GM18868 (cell line): ENCODE results near the gene CHST3.

Experiments
- ATAC-seq: cut with Tn5 transposase; IDR thresholded peaks from one replicate; pipeline ENCODE4 v1.9.1; 2021; ENCODE audit warnings: mild to moderate bottlenecking, moderate library complexity; ENCODE audit not compliant: unreplicated experiment

The CHST3 gene

DNA sequence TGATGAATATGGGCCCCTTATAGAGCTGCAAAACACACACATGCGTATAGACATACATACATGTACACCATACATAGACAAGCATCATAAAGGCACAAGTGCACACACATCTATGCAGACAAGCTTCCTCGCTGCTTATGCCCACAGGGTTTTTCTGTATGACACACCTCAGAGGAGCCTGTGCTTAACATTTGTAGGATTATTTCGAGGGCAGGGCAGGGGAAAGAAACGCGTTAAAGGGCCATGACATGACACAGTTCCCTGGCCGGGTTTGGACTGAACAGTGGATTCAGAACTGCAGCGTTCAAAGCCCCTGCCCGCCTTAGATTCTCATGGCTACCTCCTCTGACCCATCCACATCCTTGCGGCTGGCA lies 44.8 kb downstream of the CHST3 start:
- no peak for ATAC-seq

DNA sequence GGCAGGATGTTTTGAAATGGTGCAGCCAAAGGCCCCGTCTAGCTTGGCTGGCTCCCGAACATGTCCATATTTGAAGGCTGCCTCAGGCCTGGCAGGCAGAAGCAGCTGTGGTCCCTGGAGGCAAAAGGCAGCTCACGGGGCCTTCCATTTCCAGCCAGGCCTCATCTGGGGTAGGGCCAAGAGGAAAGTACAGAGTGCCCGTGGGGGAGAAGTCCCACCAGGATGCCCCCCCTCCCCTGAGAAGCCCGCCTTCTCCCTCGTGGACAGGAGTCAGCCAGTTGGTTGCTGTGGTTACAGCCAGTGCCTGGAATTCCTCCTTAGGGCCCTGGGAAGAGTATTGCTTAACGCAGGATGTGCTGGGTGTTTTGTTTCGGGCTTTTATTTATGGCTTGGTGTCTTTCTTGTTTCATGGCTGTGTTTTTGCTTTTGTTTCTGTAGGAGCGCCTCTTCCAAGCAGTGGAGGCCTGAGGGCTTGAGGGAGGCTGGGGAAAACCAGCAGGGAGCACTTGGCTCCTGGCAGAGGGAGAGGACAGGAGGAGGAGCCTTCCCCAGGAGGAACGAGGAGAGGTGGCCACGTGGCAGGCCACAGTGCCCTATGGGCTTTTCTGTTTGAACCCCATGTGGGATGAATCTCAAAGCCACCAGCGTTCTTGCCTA lies 45.4 kb downstream of the CHST3 start:
- no peak for ATAC-seq

DNA sequence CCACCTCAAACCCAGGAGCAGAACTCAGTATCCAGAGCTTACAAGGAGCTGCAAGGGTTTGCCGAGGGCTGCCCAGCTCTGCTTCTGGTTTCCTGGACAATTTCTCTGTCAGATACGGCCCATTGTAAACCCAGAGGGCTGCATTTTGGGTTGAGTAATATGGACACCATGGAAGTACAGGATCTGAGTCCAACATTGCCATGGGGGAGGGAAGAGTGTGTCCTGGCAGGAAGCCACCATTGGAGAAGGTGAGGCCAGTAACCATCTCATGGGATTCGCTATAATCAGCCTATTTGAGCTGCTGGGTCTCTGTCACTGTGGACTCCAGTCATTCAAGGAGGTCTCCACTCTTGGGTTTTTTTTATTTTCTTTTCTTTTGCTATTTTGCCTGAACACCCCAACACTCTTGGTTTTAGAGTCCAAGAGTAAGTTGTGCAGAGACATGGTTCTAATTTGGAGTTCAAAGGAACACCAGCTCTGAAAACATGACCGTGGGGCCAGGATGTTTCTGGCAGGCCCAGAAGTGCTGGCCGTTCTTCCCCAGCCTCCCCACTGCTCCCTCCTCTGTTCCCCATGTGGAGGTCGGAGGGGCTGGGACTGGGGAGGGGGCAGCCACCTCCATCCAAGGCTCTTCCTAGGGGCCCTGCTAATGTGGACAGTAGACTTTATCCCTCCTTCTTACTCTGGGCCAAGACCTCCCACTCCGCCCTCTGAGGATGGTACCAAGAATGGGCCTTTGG lies 46.2 kb downstream of the CHST3 start:
- ATAC-seq: no peak

DNA sequence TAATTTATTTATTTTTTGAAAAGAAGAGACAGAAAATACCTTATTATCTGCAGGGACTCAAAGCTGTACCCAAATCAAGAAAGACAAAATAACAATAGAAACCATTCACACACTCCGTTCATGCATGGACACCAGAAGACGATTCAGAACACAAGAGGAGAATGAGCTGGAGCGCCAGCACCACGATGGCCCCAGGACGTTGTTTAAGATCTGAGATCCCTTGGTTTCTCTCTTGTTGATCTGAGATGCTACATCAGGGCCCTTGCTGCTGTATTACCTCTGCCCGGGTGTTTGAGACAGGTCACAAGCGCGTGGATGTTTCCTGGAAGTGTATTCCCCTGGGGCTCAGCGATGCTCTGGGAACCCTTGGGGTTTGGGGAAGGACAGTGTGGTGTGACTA lies 46.8 kb downstream of the CHST3 start:
- no peak for ATAC-seq

DNA sequence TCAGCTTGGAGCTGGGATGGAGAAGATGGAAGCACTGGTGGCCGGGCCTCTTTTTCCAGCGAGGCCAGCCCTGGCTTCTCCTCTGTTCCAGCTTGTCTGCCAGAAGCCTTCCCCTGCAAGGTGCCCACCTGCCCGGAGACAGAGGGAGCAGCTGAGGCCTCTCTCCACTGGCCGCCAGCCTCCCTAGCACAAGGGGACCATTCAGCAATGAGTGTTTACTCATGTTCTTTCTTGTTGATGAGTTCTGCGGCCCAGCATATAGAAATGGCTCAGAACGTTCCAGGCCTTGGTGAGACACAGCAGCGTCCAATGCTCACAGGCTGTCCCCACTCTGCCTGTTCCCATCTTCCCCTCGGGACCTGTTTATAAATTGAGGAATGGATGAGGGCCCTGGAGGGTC lies 47.3 kb downstream of the CHST3 start:
- ATAC-seq: no peak

DNA sequence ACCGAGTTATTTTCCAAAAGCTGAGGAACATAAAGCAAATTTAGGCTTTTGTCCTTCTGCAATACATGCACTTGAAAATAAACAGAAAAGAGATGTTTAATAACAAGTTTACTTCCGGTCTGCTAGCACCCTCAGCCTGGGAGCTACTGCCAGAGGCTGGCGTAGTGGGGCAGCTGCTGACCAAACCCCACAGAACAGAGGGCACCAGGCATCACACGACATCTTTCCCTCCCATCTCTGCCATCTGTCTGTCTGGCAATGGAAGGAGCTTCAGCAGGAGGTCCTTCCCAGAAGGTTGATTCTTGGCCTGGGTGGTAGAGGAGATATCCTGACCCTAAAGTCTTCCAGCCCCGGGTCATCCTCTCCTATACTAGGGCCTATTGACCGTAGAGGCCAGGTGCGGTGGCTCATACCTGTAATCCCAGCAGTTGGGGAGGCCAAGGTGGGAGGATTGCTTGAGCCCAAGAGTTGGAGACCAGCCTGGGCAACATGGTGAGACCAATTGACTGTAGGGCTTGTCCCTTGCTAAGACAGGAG lies 47.8 kb downstream of the CHST3 start:
- ATAC-seq: no peak

DNA sequence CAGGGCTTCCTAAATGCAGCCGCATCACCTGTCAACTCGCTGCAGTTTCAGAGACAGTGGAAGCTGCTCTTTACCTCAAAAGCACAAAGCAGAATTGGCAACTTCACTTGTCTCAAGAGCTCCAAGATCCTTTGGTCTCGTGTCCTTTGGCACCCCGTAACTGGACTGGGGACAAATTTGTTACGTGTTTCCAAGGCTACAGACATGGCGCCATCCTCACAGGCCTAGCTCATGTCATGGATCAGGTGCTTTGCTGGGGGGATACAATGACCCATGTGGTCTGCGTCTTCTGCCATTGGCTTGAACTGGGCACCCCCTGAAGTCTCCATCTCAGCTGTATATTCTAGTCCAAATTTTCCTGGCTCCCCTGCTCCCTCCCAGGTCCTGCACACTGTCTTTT lies 48.6 kb downstream of the CHST3 start:
- no peak for ATAC-seq

DNA sequence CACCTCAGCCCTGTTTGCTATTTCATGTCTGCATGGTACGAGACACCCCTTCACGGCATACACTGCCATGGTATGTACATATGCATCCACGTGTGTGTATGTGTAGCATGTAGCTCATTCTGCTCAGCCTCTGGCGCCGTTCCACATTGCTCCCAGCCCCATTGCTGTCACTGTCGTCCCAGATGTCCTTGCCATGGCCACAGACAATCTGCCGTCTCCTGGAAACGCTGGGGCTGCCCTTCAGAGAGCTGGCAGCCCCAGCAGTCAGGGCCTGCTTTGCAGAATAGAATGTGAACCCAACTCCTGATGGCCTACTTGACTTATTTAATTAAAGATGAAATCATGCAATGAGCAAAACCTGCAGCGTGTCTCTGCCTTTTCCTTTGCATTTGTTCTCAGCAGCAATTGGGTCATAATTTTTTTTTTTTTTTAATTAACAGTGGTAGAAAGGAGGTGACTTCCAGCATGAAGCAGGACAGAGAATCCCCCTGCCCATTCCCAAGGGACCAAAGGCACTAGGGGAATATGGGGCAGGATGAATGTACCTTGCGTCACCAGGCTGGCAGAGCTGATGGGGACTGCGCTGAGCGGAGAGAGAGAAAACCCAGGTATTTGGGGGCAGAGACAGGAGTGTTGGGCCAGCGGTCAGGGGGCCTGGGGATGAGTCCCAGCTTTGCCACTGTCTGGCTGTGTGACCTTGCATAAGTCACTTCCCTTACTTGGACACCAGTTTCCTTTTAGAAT lies 49.2 kb downstream of the CHST3 start:
- ATAC-seq: no peak

DNA sequence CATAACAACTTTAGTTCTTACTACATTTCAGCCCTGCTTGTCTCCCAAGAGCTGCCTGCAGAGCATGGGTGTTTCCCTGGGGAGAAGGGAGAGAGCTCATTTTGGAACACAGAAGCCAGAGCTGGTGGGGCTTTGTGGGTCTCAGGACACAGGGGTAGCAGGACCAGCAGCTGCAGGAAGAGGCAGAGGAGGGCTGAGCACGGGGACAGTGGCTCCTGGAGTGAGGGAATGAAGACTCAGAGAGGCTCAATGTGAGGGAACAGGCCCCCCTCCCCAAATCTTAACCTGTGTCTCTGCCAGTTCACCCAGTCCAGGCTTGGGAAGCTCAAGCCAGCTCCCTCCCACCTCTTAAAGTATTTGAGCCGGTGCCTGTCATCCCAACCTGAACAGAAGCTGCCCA lies 50.0 kb downstream of the CHST3 start:
- ATAC-seq: no peak

DNA sequence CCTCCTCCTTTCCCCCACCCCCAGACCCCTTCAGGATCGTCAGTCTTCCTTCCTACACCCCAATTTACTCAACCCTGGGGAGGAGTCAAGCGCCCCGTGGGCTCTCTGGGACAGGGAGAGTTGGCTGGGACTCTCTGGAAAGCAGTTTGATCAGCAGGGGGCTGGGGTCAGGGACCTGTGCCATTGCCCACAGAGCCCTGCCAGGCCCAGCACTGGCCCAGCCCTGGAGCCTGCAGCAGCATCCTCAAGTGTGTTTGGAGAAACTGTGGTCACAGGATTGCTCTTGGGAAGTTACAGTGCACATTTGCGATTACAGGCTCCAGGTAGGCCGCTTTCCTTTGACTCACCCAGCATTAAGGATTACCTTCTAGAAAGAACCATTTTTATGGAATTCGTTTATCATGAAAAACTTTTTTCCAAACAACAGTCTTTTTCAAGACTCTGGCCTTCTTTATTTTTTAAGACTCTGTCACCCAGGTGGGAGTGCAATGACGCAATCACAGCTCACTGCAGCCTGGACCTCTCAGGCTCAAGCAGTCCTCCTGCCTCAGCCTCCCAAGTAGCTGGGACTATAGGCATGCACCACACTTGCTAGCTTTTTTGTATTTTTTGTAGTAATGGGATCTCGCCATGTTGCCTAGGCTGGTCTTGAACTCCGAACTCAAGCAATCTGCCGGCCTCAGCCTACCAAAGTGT lies 50.7 kb downstream of the CHST3 start:
- ATAC-seq: no peak

DNA sequence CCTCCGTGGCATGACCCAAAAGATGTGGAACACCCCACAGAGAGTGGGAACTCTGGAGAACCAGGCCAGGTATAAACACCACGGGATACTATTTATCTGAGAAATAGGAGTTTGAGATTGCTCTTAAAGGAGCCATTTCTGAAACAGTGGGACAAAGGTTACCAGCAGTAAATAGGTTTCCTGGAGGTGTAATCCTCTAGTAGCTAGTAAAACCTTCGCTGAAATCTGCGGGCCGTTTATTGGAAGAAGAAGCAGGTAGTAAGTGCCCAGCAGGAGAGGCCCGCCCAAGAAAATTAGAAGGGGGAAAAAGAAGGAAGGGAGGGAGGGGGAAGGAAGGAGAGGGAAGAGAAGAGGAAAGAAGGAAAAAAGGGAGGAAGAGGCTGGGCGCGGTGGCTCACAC lies 51.6 kb downstream of the CHST3 start:
- ATAC-seq: no peak

DNA sequence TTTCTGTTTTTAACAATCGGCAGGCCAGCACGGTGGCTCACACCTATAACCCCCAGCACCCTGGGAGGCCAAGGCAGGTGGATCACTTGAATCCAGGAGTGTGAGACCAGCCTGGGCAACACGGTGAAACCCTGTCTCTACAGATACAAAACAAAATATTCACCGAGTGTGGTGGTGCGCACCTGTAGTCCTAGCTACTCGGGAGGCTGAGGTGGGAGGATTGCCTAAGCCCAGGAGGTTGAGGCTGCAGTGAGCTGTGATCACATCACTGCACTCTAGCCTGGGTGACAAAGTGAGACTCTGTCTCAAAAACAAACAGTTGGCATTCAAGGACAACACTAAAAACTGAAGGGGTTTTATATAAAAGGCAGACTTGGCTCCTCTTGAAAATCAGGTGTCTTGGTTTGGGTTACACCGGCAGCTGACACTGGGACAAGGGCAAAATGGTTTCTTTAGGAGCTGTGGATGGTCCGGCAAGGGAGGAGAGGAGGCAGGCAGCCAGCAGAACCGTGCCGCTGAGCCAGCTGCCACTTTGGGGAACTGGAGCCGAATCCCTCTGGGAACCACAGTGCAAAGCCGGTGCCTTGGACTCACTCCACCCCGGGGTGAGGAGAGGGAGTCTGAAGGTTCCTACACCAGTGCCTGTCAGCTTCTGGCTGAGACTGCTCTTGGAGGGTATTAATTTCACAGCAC lies 52.6 kb downstream of the CHST3 start:
- ATAC-seq: no peak

DNA sequence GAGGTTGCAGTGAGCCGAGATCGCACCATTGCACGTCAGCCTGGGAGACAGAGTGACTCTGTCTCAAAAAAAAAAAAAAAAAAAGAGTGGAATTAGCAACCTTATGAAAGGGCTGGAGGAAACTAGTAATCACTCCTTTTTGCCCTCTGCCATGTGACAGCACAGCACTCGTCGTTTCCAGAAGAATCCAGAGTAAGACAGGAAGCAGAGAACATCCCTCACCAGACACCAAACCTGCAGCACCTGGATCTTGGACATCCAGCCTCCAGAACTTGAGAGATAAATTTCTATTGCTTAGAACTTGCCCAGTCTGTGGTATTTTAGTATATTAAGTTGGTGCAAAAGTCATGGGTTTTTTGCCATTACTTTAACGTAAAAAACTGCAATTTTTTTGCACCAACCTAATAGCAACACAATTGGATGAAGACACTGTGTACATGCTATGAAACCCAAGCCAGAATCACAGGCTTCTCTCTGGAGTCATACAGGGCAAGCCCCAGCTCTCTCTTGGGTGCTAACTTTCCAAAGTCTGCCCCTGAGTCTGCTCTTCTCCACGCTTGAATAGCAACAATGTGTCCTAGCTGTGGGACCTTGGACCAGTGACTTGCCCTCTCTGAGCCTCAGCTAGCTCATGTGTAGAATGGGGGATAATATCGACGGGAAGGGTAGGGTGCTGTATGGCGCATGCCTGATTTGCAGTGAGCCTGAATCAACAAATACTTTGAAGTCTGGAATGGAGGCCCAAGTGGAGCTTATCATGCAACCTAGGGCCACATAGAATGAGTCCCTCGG lies 55.1 kb downstream of the CHST3 start:
- ATAC-seq: no peak

DNA sequence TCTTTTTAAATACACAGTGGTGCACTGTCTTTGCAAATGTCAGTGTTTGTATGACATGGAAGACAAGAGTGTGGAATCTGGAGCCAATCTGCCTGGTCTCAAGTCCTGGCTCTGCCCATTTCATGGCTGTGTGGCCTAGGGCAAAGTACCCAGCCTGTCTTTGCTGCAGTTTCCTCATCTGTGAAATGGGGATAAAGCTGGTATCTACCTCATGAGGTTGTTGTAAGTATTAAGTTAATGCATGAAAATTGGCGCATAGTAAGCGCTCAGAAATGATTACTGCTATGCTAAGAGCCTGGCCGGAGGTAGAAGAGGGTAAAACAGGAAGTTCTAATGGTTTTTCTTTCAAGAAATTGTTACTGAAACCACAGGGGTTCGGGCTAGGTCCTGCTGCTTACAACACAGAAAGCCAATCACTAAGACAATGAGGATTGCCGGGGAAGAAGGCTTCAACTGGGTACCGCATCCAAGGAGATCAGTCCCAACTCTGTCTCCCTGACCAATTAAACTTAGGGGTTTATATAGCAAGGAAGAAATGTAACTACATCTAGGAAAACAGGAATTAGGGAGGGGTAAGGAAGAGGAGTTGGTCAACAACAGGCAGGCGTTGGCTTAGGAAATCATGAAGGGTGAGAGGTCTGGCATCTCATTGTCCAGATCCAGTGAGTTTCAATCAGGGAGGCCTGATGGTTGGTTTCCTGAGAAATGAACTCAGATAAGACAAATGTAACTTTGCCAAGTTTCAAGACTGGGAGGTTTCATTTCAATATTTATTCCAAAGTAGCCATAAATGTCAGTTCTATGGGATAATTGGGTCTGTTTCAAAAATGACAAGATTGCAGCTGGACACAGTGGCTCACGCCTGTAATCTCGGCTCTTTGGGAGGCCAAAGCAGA lies 57.0 kb downstream of the CHST3 start:
- no peak for ATAC-seq

DNA sequence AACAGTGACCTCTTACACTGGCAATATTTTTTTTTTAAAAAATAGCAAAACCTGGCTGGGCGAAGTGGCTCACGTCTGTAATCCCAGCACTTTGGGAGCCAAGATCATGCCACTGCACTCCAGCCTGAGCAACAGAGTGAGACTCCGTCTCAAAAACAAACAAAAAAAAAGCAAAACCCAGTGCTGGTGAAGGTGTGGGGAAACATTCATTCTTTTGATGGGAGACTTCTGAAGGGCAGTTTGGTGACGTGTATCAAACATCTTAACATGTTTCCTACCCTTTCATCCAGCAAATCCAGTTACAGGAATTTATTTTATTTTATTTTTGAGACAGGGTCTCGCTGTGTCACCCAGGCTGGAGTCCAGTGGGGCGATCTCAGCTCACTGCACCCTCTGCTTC lies 58.0 kb downstream of the CHST3 start:
- ATAC-seq: no peak

DNA sequence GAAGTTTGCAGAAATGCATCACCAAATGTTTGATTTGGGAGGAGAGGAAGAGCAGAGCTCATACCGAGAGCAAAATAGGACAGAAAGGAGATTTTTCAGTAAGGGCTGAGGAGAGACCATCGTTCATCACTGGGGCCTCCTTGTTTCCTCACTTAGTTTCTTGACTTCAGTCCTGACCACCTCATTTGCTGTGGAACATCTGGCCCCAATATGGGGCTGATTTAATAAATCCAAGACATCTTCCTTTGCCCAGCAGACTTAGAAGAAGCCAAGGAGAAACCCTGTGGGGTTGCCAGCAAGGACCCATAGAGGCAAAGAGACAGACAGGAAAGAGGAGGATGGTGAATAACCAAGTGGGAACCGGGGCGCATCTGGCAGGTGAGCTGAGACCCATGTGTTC lies 60.4 kb downstream of the CHST3 start:
- ATAC-seq: no peak

DNA sequence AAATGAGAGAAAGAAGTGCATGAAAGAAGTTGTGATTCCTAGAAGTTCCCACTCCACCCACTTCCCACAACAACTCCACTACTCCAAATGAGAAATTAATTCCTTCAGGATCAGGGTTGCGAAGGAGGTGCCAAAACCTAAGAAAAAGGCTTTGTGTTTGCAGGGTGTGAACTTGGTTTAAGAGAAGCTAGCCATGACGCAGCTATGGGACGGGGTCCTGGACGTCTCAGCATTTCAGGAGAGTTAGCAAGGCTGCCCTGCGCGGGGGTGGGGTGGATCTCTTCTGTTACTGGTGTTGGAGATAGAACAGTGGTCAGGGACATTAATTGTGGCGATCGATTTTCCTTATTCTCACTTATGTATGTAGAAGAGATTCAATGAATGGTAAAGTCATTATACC lies 61.2 kb downstream of the CHST3 start:
- no peak for ATAC-seq

DNA sequence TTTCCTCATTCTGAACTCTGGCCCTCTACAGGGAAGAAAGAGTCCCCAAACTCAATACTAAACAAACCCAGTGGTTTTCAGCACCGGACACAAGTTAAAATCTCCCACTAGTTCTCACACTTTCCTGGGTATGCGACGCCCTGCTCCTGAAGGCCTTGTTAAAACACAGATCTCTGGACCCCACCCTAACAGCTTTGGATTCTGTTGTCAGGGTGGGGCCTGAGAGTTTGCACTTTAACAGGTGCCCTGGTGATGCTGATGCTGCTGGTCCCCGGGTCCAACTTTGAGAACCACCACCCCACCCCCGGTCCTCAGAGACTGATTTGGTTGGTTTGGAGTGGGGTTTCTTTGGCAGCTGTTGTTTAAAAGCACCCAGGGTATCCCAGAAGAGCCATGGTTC lies 61.6 kb downstream of the CHST3 start:
- ATAC-seq: no peak
